HepG2 (cell line): ENCODE results near the gene SEPTIN10. TPM values are rescaled to one million over a fixed set of nuclear protein-coding genes. Genes with fewer than 3 reads are reported as not detected.
A peak's percentile ranks its signal among the peaks of the same experiment; 100 is the strongest.

ENCODE experiments used
- ATM ChIP-seq: fragments of 450-650 bp; IDR thresholded peaks from 2 replicates; pipeline ENCODE4 v1.7.1; 2017; ENCODE audit warnings: mild to moderate bottlenecking, borderline replicate concordance
- CHCHD3 ChIP-seq: sonication (generic); formaldehyde crosslinking; IDR thresholded peaks from 2 replicates; pipeline ENCODE4 v1.8.0; 2022; ENCODE audit warnings: mild to moderate bottlenecking, missing genetic modification reagents, moderate library complexity
- FOSL2 ChIP-seq: sonication (generic); formaldehyde crosslinking; IDR thresholded peaks from 2 replicates; pipeline ENCODE4 v1.4.0; 2020; ENCODE audit warnings: missing genetic modification reagents
- ISL2 ChIP-seq: sonication (generic); formaldehyde crosslinking; IDR thresholded peaks from 2 replicates; pipeline ENCODE4 v1.5.0; 2020; ENCODE audit warnings: missing genetic modification reagents
- KMT2B ChIP-seq: IDR thresholded peaks from 2 replicates; pipeline ENCODE4 v1.6.1; 2016; ENCODE audit warnings: missing genetic modification reagents, missing compliant biosample characterization
- MEIS1 ChIP-seq: sonication (generic); formaldehyde crosslinking; IDR thresholded peaks from 2 replicates; pipeline ENCODE4 v1.9.0; 2021; ENCODE audit warnings: mild to moderate bottlenecking, missing genetic modification reagents, moderate library complexity, borderline replicate concordance
- NCOA2 ChIP-seq: sonication (generic); formaldehyde crosslinking; IDR thresholded peaks from 2 replicates; pipeline ENCODE4 v1.8.0; 2022; ENCODE audit warnings: inconsistent platforms
- RARA ChIP-seq: IDR thresholded peaks from 2 replicates; pipeline ENCODE4 v1.6.1; 2016; ENCODE audit warnings: missing genetic modification reagents, missing compliant biosample characterization
- RCOR2 ChIP-seq: IDR thresholded peaks from 2 replicates; pipeline ENCODE4 v1.6.1; 2016; ENCODE audit warnings: missing biosample characterization, missing genetic modification reagents
- SALL1 ChIP-seq: sonication (generic); formaldehyde crosslinking; IDR thresholded peaks from 2 replicates; pipeline ENCODE4 v1.8.0; 2022; ENCODE audit warnings: mild to moderate bottlenecking, missing genetic modification reagents
- SOX13 ChIP-seq, 3 experiments: fragments of 450-650 bp in 1 of 3; sonication (generic) in 1 of 3; formaldehyde crosslinking in 1 of 3; IDR thresholded peaks in 2 of 3; conservative IDR thresholded peaks in 1 of 3; 2 replicates each; pipeline versions ENCODE4 v1.5.0 to v1.6.1; 2016 to 2020; ENCODE audit warnings: antibody characterized with exemption in 1 of 3, mild to moderate bottlenecking in 1 of 3, missing compliant biosample characterization in 1 of 3, missing genetic modification reagents in 1 of 3, moderate library complexity in 1 of 3
- SOX5 ChIP-seq: IDR thresholded peaks from 2 replicates; pipeline ENCODE4 v1.6.1; 2016; ENCODE audit warnings: borderline replicate concordance
- SP140L ChIP-seq: sonication (generic); formaldehyde crosslinking; IDR thresholded peaks from 2 replicates; pipeline ENCODE4 v1.4.0; 2020; ENCODE audit warnings: missing genetic modification reagents, borderline replicate concordance
- ZNF160 ChIP-seq: sonication (generic); formaldehyde crosslinking; IDR thresholded peaks from 2 replicates; pipeline ENCODE4 v1.8.0; 2022; ENCODE audit warnings: mild to moderate bottlenecking, inconsistent platforms, missing genetic modification reagents
- ZNF318 ChIP-seq: sonication (generic); formaldehyde crosslinking; IDR thresholded peaks from 2 replicates; pipeline ENCODE4 v1.4.0; 2020; ENCODE audit warnings: mild to moderate bottlenecking, missing genetic modification reagents
- ZNF564 ChIP-seq: sonication (generic); formaldehyde crosslinking; IDR thresholded peaks from 2 replicates; pipeline ENCODE4 v1.8.1; 2023; ENCODE audit warnings: mild to moderate bottlenecking, missing genetic modification reagents
- ZXDC ChIP-seq: sonication (generic); formaldehyde crosslinking; IDR thresholded peaks from 2 replicates; pipeline ENCODE4 v1.5.0; 2020; ENCODE audit warnings: mild to moderate bottlenecking, missing genetic modification reagents
- polyA plus RNA-seq, 8 experiments: library from polyadenylated mRNA; depleted of rRNA in 3 of 8; stranded (reverse) in 7 of 8; unstranded in 1 of 8; fragments of >200 nt; fragmentation: Illumina TruSeq in 4 of 8; extraction: Trizol in 4 of 8; gene quantifications; 2 replicates each; pipeline versions ENCODE4 v1.2.1 to v1.2.3, GENCODE V29; 2011 to 2016; ENCODE audit warnings: low read depth in 4 of 8, missing spikeins in 1 of 8, mixed read lengths in 1 of 8; ENCODE audit not compliant: insufficient read depth in 1 of 8
- total RNA-seq, 5 experiments: library from RNA; depleted of rRNA; stranded (reverse); fragments of >200 nt; fragmentation: Illumina TruSeq; extraction: Trizol; gene quantifications; 2 replicates each; pipeline ENCODE4 v1.2.3, GENCODE V29; 2016; ENCODE audit warnings: low read depth in 1 of 5
- TF ChIP-seq, protein P1 (sequence below): sonication (generic); formaldehyde crosslinking; IDR thresholded peaks from 2 replicates; pipeline ENCODE4 v1.8.1; 2023; ENCODE audit warnings: mild to moderate bottlenecking, inconsistent platforms, moderate library complexity, missing genetic modification reagents, borderline replicate concordance

The SEPTIN10 gene
- total and polyA plus RNA-seq, 2 of the 13 experiments (the other 11 are each of a cell fraction or from before 2014, with no cell fraction given): 45.8 to 67.5 TPM

GRCh38 chr2:109632158-109632789, 18.5 kb upstream of the SEPTIN10 start (continued):
- 0 out of 2 replicates have a peak, but pooled peaks have one; percentile 46 for TF ChIP-seq ZNF160 (CRISPR knock-in tag)
- no peak for TF ChIP-seq ATM
- TF ChIP-seq SOX13 (IDR thresholded peaks at IDR 0.05): no peak
- TF ChIP-seq SOX13 (CRISPR knock-in tag; conservative IDR thresholded peaks at IDR 0.05 in 1 of 2, IDR thresholded peaks at IDR 0.05 in 1 of 2): peak in 1 of 2 experiments; percentile 82; a peak in 2 of 4 replicates
- TF ChIP-seq SOX5 (CRISPR knock-in tag): peak; percentile 81
- TF ChIP-seq ZXDC (CRISPR knock-in tag): no peak
- TF ChIP-seq KMT2B (CRISPR knock-in tag): peak; percentile 39
- TF ChIP-seq NCOA2 (CRISPR knock-in tag): peak; percentile 85
- peak; percentile 98 for TF ChIP-seq SALL1 (CRISPR knock-in tag)
- peak; percentile 85 for TF ChIP-seq RCOR2
- no peak for TF ChIP-seq ZNF564 (CRISPR knock-in tag)
- TF ChIP-seq CHCHD3: no peak
- TF ChIP-seq ZNF318: no peak
- peak; percentile 92 for TF ChIP-seq MEIS1
- peak; percentile 88 for TF ChIP-seq RARA (CRISPR knock-in tag)
- peak; percentile 49; the same call in 1 of the 2 replicates for TF ChIP-seq ISL2 (CRISPR knock-in tag)
- TF ChIP-seq FOSL2 (CRISPR knock-in tag): peak; percentile 75
- TF ChIP-seq SP140L (CRISPR knock-in tag): 0 out of 2 replicates have a peak, but pooled peaks have one; percentile 75
- TF ChIP-seq, protein P1, sequence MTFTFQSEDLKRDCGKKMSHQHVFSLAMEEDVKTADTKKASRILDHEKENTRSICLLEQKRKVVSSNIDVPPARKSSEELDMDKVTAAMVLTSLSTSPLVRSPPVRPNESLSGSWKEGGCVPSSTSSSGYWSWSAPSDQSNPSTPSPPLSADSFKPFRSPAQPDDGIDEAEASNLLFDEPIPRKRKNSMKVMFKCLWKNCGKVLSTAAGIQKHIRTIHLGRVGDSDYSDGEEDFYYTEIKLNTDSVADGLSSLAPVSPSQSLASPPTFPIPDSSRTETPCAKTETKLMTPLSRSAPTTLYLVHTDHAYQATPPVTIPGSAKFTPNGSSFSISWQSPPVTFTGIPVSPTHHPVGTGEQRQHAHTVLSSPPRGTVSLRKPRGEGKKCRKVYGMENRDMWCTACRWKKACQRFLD (CRISPR knock-in tag): no peak
